Mesenchymal stem cell (in vitro differentiated cells and primary cell): Measurements from ENCODE around the gene DTD1.

Experiments used
- DNase-seq: peaks from one replicate; pipeline ENCODE4 v3.0.0-alpha.2; 2013
- H2AFZ ChIP-seq: one replicate; pipeline ENCODE4 v1.6.1; 2013; ENCODE audit warnings: low read depth, mild to moderate bottlenecking, control low read depth, inconsistent platforms, low read length, moderate library complexity
- H2AK5ac ChIP-seq: 2 replicates; pipeline ENCODE4 v1.6.1; 2013; ENCODE audit warnings: low read length, moderate library complexity, mild to moderate bottlenecking, inconsistent platforms; ENCODE audit not compliant: severe bottlenecking
- H2BK120ac ChIP-seq: one replicate; pipeline ENCODE4 v1.6.1; 2013; ENCODE audit warnings: low read depth, mild to moderate bottlenecking, inconsistent platforms, low read length, moderate library complexity
- H2BK12ac ChIP-seq, 2 experiments: one replicate each; pipeline ENCODE4 v1.6.1; 2013; ENCODE audit warnings: inconsistent platforms in 2 of 2, low read length in 2 of 2, mild to moderate bottlenecking in 2 of 2, moderate library complexity in 2 of 2, control low read depth in 1 of 2
- H2BK15ac ChIP-seq: one replicate; pipeline ENCODE4 v1.6.1; 2013; ENCODE audit warnings: mild to moderate bottlenecking, low read depth, inconsistent platforms; ENCODE audit not compliant: poor library complexity, severe bottlenecking
- H2BK5ac ChIP-seq: 2 replicates; pipeline ENCODE4 v1.6.1; 2013; ENCODE audit warnings: low read depth, mild to moderate bottlenecking, low read length, control low read depth, inconsistent platforms; ENCODE audit not compliant: poor library complexity, severe bottlenecking
- H3K14ac ChIP-seq, 2 experiments: one replicate each; pipeline ENCODE4 v1.6.1; 2013; ENCODE audit warnings: inconsistent platforms in 2 of 2, low read length in 2 of 2, control low read depth in 1 of 2, mild to moderate bottlenecking in 1 of 2, moderate library complexity in 1 of 2
- H3K18ac ChIP-seq, 2 experiments: one replicate each; pipeline ENCODE4 v1.6.1; 2013; ENCODE audit warnings: inconsistent platforms in 2 of 2, low read length in 2 of 2, control low read depth in 1 of 2, low read depth in 1 of 2, mild to moderate bottlenecking in 1 of 2
- H3K23ac ChIP-seq, 2 experiments: one replicate each; pipeline ENCODE4 v1.6.1; 2013; ENCODE audit warnings: inconsistent platforms in 2 of 2, low read length in 2 of 2, mild to moderate bottlenecking in 2 of 2, moderate library complexity in 2 of 2, control low read depth in 1 of 2
- H3K27ac ChIP-seq: 2 replicates; pipeline ENCODE4 v1.5.1; 2013; ENCODE audit warnings: mild to moderate bottlenecking, moderate library complexity, low read length, control low read depth, inconsistent platforms; ENCODE audit not compliant: poor library complexity, severe bottlenecking
- H3K27me3 ChIP-seq, 2 experiments: 2 replicates each; pipeline versions ENCODE4 v1.6.1 to v1.7.0; 2013; ENCODE audit warnings: low read length in 2 of 2, mild to moderate bottlenecking in 2 of 2, moderate library complexity in 2 of 2, control low read depth in 1 of 2, inconsistent platforms in 1 of 2; ENCODE audit not compliant: control insufficient read depth in 1 of 2, insufficient read depth in 1 of 2
- H3K36me3 ChIP-seq, 2 experiments: 2 replicates each; pipeline versions ENCODE4 v1.6.1 to v1.7.0; 2013; ENCODE audit warnings: low read length in 2 of 2, control low read depth in 1 of 2, inconsistent platforms in 1 of 2, low read depth in 1 of 2, mild to moderate bottlenecking in 1 of 2; ENCODE audit not compliant: insufficient read depth in 2 of 2, control insufficient read depth in 1 of 2
- H3K4ac ChIP-seq, 2 experiments: one replicate each; pipeline ENCODE4 v1.6.1; 2013; ENCODE audit warnings: inconsistent platforms in 2 of 2, low read length in 2 of 2, mild to moderate bottlenecking in 2 of 2, moderate library complexity in 2 of 2, control low read depth in 1 of 2, low read depth in 1 of 2
- H3K4me1 ChIP-seq: 2 replicates; pipeline ENCODE4 v1.6.1; 2013; ENCODE audit warnings: low read depth, low read length, control low read depth; ENCODE audit not compliant: control insufficient read depth, insufficient read depth
- H3K4me2 ChIP-seq: 2 replicates; pipeline ENCODE4 v1.6.1; 2013; ENCODE audit warnings: low read length, mild to moderate bottlenecking, inconsistent platforms; ENCODE audit not compliant: poor library complexity, severe bottlenecking
- H3K4me3 ChIP-seq, 2 experiments: 2 replicates each; pipeline versions ENCODE4 v1.5.1 to v1.7.0; 2013; ENCODE audit warnings: low read length in 2 of 2, mild to moderate bottlenecking in 2 of 2, control low read depth in 1 of 2, low read depth in 1 of 2; ENCODE audit not compliant: insufficient read depth in 1 of 2
- H3K79me1 ChIP-seq: replicated peaks from 2 replicates; pipeline ENCODE4 v1.6.1; 2013; ENCODE audit warnings: mild to moderate bottlenecking, control low read depth, low read length, inconsistent platforms; ENCODE audit not compliant: poor library complexity, severe bottlenecking
- H3K9ac ChIP-seq: 2 replicates; pipeline ENCODE4 v1.7.0; 2013; ENCODE audit warnings: mild to moderate bottlenecking, low read length, moderate library complexity
- H3K9me3 ChIP-seq: 2 replicates; pipeline ENCODE4 v1.7.0; 2013; ENCODE audit warnings: mild to moderate bottlenecking, low read length; ENCODE audit not compliant: control insufficient read depth
- H4K8ac ChIP-seq: one replicate; pipeline ENCODE4 v1.6.1; 2013; ENCODE audit warnings: inconsistent platforms, mild to moderate bottlenecking, low read length, moderate library complexity
- H4K91ac ChIP-seq: one replicate; pipeline ENCODE4 v1.6.1; 2013; ENCODE audit warnings: mild to moderate bottlenecking, low read length, inconsistent platforms
- WGBS: methylation state at CpG from one replicate; pipeline ENCODE4 v1.1.7; 2013; ENCODE audit warnings: mixed read lengths; 5-methylcytosine and 5-hydroxymethylcytosine counted together

The DTD1 gene

DNA sequence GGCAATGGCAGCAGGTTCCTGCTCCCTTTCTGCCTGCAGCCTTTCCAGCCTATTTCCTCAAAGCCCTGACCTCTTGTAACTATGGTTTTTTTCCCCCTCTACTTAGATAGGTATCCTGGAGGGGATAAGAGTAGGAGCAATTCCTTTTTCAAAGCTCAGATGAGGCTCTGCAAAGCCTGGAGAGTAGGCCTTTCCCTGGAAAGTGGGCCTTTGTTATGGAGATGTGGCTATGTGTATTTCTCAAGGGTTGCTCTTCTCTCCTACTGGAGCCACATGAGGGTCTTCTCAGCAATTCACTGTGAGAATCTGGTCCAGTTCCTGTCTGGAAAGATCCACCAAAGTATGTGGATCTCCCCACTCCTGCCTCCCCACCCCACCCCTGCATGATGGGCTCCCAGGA lies 96.0 kb downstream of the DTD1 start:
- Histone ChIP-seq H3K4me1 (no peaks in the 10 kb centered on the region), H3K27ac (no peak overlapping the region), H4K91ac (no peak overlapping the region), H2AK5ac (no peak overlapping the region), H3K9me3 (no peaks in the 10 kb centered on the region), H3K23ac (no peak overlapping the region), H3K9ac (no peak overlapping the region), H2BK12ac (no peak overlapping the region), H3K36me3 (no peaks in the 10 kb centered on the region), H3K4ac (no peak overlapping the region), H3K14ac (no peak overlapping the region), H2BK120ac (no peak overlapping the region), H2AFZ (no peak overlapping the region), H3K27me3 (no peaks in the 10 kb centered on the region), H2BK5ac (no peak overlapping the region), H2BK15ac (no peak overlapping the region), H3K18ac (no peak overlapping the region), H3K4me2 (no peak overlapping the region), H3K79me1 (peaks cover 24% of the 10 kb centered on the region), H3K4me3 (no peak overlapping the region), H4K8ac (no peak overlapping the region)
- DNase-seq = no peak

DNA sequence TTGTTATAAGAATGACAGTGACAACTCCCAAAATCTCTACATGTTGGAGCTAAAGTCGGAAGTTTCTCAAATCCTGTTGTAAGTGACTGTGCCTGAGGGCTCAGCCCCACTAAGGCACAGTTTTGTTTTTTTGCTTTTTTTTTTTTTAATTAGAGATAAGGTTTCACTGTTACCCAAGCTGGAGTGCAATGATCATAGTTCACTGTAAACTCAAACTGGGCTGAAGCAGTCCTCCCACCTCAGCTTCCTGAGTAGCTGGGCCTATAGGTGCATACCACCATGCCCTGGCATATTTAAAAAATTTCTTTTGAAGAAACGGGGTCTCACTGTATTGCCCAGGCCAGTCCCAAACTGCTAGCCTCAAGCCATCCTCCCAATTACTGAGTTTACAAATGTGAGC lies 96.9 kb downstream of the DTD1 start:
- H2AFZ ChIP-seq = no peak overlapping the region
- H3K18ac ChIP-seq = no peak overlapping the region
- H3K9ac ChIP-seq = no peak overlapping the region
- no peak overlapping the region for H4K8ac ChIP-seq
- H3K4me1 ChIP-seq = no peaks in the 10 kb centered on the region
- no peak overlapping the region for H3K14ac ChIP-seq
- no peak overlapping the region for H2BK120ac ChIP-seq
- no peak overlapping the region for H2BK12ac ChIP-seq
- H4K91ac ChIP-seq = no peak overlapping the region
- no peak overlapping the region for H2AK5ac ChIP-seq
- no peak for DNase-seq
- no peak overlapping the region for H3K4me2 ChIP-seq
- no peak overlapping the region for H2BK5ac ChIP-seq
- no peak overlapping the region for H3K23ac ChIP-seq
- WGBS = 90% methylated on average over 2 of the region's 2 CpGs
- peaks cover 25% of the 10 kb centered on the region for H3K79me1 ChIP-seq
- H3K4ac ChIP-seq = no peak overlapping the region
- no peaks in the 10 kb centered on the region for H3K36me3 ChIP-seq
- H3K27ac ChIP-seq = no peak overlapping the region
- H3K27me3 ChIP-seq = no peaks in the 10 kb centered on the region
- no peak overlapping the region for H2BK15ac ChIP-seq
- no peaks in the 10 kb centered on the region for H3K9me3 ChIP-seq
- no peak overlapping the region for H3K4me3 ChIP-seq

DNA sequence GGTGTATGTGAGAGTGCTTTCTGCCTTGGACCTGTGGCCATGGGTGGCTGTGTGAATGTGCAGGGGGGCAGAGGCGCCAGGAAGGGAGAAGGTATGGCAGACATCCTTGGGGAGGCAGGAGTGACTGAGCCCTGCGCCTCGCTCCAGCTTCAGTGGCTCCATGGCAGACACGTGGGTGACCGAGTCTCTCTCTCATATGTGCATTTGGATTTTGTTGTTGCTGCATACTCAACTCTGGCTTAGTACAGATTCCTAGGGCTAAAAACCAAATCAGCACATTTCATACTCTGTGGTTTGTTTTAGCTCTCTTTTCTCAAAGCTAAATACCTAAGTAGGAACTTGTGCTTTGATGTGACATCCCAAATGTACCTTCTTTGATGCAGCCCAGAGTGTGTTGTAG lies 97.6 kb downstream of the DTD1 start:
- Histone ChIP-seq H3K27me3 (no peaks in the 10 kb centered on the region), H2AK5ac (no peak overlapping the region), H2BK5ac (no peak overlapping the region), H3K9me3 (no peaks in the 10 kb centered on the region), H3K79me1 (peaks cover 25% of the 10 kb centered on the region), H3K18ac (no peak overlapping the region), H2BK15ac (no peak overlapping the region), H3K36me3 (no peaks in the 10 kb centered on the region), H4K91ac (no peak overlapping the region), H3K23ac (peak overlapping the region in 1 of 2 experiments; percentile 91), H2BK12ac (no peak overlapping the region), H3K4me1 (no peaks in the 10 kb centered on the region), H2BK120ac (no peak overlapping the region), H3K4me2 (no peak overlapping the region), H4K8ac (no peak overlapping the region), H3K27ac (no peak overlapping the region), H3K14ac (peak overlapping the region in 1 of 2 experiments; percentile 83), H3K4me3 (no peak overlapping the region), H2AFZ (no peak overlapping the region), H3K4ac (no peak overlapping the region), H3K9ac (no peak overlapping the region)
- DNase-seq = no peak
- 90% methylated on average over 5 of the region's 5 CpGs for WGBS

DNA sequence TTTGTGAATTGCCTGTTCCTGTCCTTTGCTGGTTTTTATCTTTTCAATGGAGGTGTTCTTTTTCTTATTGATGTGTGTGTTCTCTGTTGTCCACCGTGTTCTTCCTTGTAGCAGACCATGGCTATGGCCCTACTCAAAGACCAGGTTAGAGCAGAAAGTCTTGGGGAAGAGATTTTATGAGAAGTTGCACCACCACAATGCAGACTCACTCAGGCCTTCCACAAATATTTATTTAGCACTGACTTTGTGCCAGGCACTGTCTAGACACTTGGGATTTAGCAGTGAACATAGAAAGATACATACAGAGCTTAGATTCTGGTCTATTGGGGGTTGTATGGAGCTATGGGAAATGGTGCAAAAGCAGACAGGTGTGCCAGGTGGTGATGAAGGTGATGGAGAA lies 98.8 kb downstream of the DTD1 start:
- H3K9ac ChIP-seq = no peak overlapping the region
- no peak overlapping the region for H3K23ac ChIP-seq
- H2AFZ ChIP-seq = no peak overlapping the region
- no peak overlapping the region for H3K4ac ChIP-seq
- no peak overlapping the region for H2BK5ac ChIP-seq
- no peak overlapping the region for H2BK12ac ChIP-seq
- no peaks in the 10 kb centered on the region for H3K36me3 ChIP-seq
- H3K18ac ChIP-seq = no peak overlapping the region
- H4K91ac ChIP-seq = no peak overlapping the region
- H3K79me1 ChIP-seq = peaks cover 21% of the 10 kb centered on the region
- no peaks in the 10 kb centered on the region for H3K4me1 ChIP-seq
- 83% methylated on average over 1 of the region's 1 CpG for WGBS
- no peak overlapping the region for H4K8ac ChIP-seq
- H3K27ac ChIP-seq = no peak overlapping the region
- DNase-seq = peak; percentile 8
- no peak overlapping the region for H2BK120ac ChIP-seq
- no peak overlapping the region for H2BK15ac ChIP-seq
- H2AK5ac ChIP-seq = no peak overlapping the region
- H3K27me3 ChIP-seq = no peaks in the 10 kb centered on the region
- no peaks in the 10 kb centered on the region for H3K9me3 ChIP-seq
- H3K4me3 ChIP-seq = no peak overlapping the region
- no peak overlapping the region for H3K4me2 ChIP-seq
- no peak overlapping the region for H3K14ac ChIP-seq
